Measurements from ENCODE around the gene ZNF804A. TPM values are rescaled to one million over a fixed set of nuclear protein-coding genes. Genes with fewer than 3 reads are reported as not detected.
A peak's percentile ranks its signal among the peaks of the same experiment; 100 is the strongest.

The ZNF804A gene
- total and polyA plus RNA-seq, 2 of the 4 experiments (the other 2 are of a cell fraction): 2.2 to 2.7 TPM

DNA sequence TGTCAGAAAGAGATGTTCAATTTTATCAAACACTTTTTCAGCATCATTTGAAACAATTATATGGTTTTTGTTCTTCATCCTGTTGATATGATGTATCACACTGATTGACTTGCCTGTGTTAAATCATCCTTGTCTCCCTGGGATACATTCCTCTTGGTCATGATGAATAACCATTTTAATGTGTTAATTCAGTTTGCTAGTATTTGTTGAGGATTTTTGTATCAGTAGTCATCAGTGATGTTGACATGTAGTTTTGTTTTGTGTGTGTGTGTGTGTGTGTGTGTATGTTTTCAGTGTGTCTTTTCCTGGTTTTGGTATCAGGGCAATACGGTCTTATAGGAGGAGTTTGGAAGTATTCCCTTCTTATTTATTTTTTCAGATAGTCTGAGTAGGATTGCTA lies 325.4 kb downstream of the ZNF804A start:
- Histone ChIP-seq H3K27ac (ENCODE audit: insufficient read depth, low read length) (no peak overlapping the region), H3K4ac (ENCODE audit: low read depth, low read length) (no peak overlapping the region), H4K91ac (ENCODE audit: insufficient read depth, low read depth, low read length) (no peak overlapping the region), H3K9me1 (ENCODE audit: insufficient read depth, low read length) (no peaks in the 10 kb centered on the region; the same call in 1 of the 2 replicates), H4K20me1 (ENCODE audit: insufficient read depth, low read length) (no peaks in the 10 kb centered on the region), H2AK9ac (replicated peaks; ENCODE audit: low read depth, low read length, poor library complexity) (no peak overlapping the region), H2BK5ac (ENCODE audit: low read depth, low read length, poor library complexity, severe bottlenecking) (peak overlapping the region; percentile 26), H3K9me3 (ENCODE audit: control insufficient read depth, insufficient read depth, low read length) (no peaks in the 10 kb centered on the region), H2BK20ac (ENCODE audit: low read depth, low read length) (no peak overlapping the region), H2AFZ (replicated peaks; ENCODE audit: low read length, poor library complexity) (no peak overlapping the region), H3K27me3 (ENCODE audit: control insufficient read depth, insufficient read depth, low read length) (no peaks in the 10 kb centered on the region), H3K56ac (ENCODE audit: extremely low read depth, insufficient read depth, low read length) (no peak overlapping the region), H2AK5ac (ENCODE audit: low read depth, low read length) (no peak overlapping the region), H3K79me1 (ENCODE audit: low read depth in 1 of 2, low read length in 2 of 2) (no peaks in the 10 kb centered on the region), H3K9ac (ENCODE audit: low read depth, low read length) (no peak overlapping the region), H2BK15ac (ENCODE audit: low read depth, low read length) (no peak overlapping the region), H3K18ac (ENCODE audit: low read depth, low read length) (no peak overlapping the region), H4K5ac (ENCODE audit: low read depth, low read length) (no peak overlapping the region), H3K23ac (ENCODE audit: low read depth, low read length) (no peak overlapping the region), H3K4me3 (ENCODE audit: insufficient read depth, low read depth, low read length) (no peak overlapping the region), H3K14ac (replicated peaks; ENCODE audit: low read depth, low read length) (no peak overlapping the region), H3K4me2 (ENCODE audit: low read depth, low read length) (no peak overlapping the region), H4K8ac (ENCODE audit: low read depth in 2 of 2, low read length in 2 of 2) (no peak overlapping the region), H2BK120ac (ENCODE audit: low read depth, low read length) (no peak overlapping the region), H3K36me3 (ENCODE audit: control insufficient read depth, insufficient read depth, low read length) (no peaks in the 10 kb centered on the region), H3K4me1 (ENCODE audit: control insufficient read depth, insufficient read depth, low read length) (no peaks in the 10 kb centered on the region)
- ATAC-seq (ENCODE audit: low read depth) (no peak), DNase-seq (no peak)
- intact Hi-C loops (cut with micrococcal nuclease) (no loop called here), dilution Hi-C loops (cut with HindIII; ENCODE audit: low sequenced_read_pairs, unreplicated experiment) (no loop called here), in situ Hi-C loops (cut with MboI; ENCODE audit: low sequenced_read_pairs) (no loop called here)
- BruUV-seq (replicated peaks): no TSS peak
- POLR2A ChIA-PET (ENCODE audit: unreplicated experiment): no interaction called here
- CTCF ChIA-PET: no interaction called here
- WGBS, 2 experiments (ENCODE audit: extremely low coverage in 2 of 2, insufficient read length in 1 of 2): no CpG with 5 or more reads among the region's 1 CpG
- TF ChIP-seq RFX5 (IDR thresholded peaks at IDR 0.05; ENCODE audit: low read depth, low read length): no peak
- TF ChIP-seq, protein P1, sequence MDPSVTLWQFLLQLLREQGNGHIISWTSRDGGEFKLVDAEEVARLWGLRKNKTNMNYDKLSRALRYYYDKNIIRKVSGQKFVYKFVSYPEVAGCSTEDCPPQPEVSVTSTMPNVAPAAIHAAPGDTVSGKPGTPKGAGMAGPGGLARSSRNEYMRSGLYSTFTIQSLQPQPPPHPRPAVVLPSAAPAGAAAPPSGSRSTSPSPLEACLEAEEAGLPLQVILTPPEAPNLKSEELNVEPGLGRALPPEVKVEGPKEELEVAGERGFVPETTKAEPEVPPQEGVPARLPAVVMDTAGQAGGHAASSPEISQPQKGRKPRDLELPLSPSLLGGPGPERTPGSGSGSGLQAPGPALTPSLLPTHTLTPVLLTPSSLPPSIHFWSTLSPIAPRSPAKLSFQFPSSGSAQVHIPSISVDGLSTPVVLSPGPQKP (IDR thresholded peaks at IDR 0.05; ENCODE audit: borderline replicate concordance, low read depth, low read length): no peak
- no peak for TF ChIP-seq CHD1 (IDR thresholded peaks at IDR 0.05; ENCODE audit: low read depth, low read length)
- TF ChIP-seq POLR2A (IDR thresholded peaks at IDR 0.05; ENCODE audit: low read depth, low read length): no peak
- no peak for TF ChIP-seq CEBPB (IDR thresholded peaks at IDR 0.05; ENCODE audit: low read depth, low read length)
- TF ChIP-seq MXI1 (IDR thresholded peaks at IDR 0.05; ENCODE audit: borderline replicate concordance, low read depth, low read length): no peak
- TF ChIP-seq MAZ (IDR thresholded peaks at IDR 0.05; ENCODE audit: borderline replicate concordance, low read depth, low read length): no peak
- TF ChIP-seq NFE2L2 (IDR thresholded peaks at IDR 0.05; ENCODE audit: low read depth, low read length): no peak
- no peak for TF ChIP-seq RCOR1 (IDR thresholded peaks at IDR 0.05; ENCODE audit: insufficient replicate concordance, low read length)
- TF ChIP-seq BHLHE40 (IDR thresholded peaks at IDR 0.05; ENCODE audit: low read depth, low read length): no peak
- TF ChIP-seq MAFK (IDR thresholded peaks at IDR 0.05; ENCODE audit: low read depth, low read length): no peak
- TF ChIP-seq, protein P2, sequence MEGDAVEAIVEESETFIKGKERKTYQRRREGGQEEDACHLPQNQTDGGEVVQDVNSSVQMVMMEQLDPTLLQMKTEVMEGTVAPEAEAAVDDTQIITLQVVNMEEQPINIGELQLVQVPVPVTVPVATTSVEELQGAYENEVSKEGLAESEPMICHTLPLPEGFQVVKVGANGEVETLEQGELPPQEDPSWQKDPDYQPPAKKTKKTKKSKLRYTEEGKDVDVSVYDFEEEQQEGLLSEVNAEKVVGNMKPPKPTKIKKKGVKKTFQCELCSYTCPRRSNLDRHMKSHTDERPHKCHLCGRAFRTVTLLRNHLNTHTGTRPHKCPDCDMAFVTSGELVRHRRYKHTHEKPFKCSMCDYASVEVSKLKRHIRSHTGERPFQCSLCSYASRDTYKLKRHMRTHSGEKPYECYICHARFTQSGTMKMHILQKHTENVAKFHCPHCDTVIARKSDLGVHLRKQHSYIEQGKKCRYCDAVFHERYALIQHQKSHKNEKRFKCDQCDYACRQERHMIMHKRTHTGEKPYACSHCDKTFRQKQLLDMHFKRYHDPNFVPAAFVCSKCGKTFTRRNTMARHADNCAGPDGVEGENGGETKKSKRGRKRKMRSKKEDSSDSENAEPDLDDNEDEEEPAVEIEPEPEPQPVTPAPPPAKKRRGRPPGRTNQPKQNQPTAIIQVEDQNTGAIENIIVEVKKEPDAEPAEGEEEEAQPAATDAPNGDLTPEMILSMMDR (conservative IDR thresholded peaks at IDR 0.05; ENCODE audit: low read depth, low read length): no peak
- TF ChIP-seq, protein P3, sequence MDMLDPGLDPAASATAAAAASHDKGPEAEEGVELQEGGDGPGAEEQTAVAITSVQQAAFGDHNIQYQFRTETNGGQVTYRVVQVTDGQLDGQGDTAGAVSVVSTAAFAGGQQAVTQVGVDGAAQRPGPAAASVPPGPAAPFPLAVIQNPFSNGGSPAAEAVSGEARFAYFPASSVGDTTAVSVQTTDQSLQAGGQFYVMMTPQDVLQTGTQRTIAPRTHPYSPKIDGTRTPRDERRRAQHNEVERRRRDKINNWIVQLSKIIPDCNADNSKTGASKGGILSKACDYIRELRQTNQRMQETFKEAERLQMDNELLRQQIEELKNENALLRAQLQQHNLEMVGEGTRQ (IDR thresholded peaks at IDR 0.05; ENCODE audit: low read depth, low read length): no peak
